ENCODE results near the gene DCUN1D3.

DNA sequence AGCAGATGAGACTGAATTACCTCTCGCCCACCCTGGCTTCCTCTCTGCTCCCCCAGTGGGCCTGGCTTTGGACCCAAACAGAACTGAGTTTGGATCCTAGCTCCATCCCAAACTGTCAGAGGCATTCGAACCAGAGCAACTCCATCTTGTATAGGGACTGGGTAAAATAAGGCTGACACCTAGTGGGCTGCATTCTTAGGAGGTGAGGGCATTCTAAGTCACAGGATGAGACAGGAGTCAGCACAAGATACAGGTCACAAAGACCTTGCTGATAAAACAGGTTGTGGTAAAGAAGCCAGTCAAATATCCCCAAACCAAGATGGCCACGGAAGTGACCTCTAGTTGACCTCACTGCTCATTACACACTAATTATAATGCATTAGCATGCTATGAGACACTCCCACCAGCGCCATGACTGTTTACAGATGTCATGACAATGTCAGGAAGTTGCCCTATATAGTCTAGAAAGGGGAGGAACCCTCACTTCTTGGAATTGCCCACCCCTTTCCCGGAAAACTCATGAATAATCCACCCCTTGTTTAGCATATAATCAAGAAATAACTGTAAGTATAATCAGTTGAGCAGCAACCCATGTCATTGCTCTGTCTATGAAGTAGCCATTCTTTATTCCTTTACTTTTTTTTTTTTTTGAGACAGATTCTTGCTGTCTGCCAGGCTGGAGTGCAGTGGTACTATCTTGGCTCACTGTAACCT, 44.9 kb upstream of the DCUN1D3 start:
- TF ChIP-seq MYC (IDR thresholded peaks at IDR 0.05; ENCODE audit: low read depth, low read length) (no peak), POLR2A (IDR thresholded peaks at IDR 0.05; ENCODE audit: low read depth, low read length) (no peak), POLR2AphosphoS5 (IDR thresholded peaks at IDR 0.05; ENCODE audit: insufficient read depth, low read depth, low read length) (no peak), EZH2 (IDR thresholded peaks at IDR 0.05; ENCODE audit: borderline replicate concordance, low read depth, low read length, severe bottlenecking) (no peak)
- TF ChIP-seq, protein P1, sequence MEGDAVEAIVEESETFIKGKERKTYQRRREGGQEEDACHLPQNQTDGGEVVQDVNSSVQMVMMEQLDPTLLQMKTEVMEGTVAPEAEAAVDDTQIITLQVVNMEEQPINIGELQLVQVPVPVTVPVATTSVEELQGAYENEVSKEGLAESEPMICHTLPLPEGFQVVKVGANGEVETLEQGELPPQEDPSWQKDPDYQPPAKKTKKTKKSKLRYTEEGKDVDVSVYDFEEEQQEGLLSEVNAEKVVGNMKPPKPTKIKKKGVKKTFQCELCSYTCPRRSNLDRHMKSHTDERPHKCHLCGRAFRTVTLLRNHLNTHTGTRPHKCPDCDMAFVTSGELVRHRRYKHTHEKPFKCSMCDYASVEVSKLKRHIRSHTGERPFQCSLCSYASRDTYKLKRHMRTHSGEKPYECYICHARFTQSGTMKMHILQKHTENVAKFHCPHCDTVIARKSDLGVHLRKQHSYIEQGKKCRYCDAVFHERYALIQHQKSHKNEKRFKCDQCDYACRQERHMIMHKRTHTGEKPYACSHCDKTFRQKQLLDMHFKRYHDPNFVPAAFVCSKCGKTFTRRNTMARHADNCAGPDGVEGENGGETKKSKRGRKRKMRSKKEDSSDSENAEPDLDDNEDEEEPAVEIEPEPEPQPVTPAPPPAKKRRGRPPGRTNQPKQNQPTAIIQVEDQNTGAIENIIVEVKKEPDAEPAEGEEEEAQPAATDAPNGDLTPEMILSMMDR (IDR thresholded peaks at IDR 0.05; ENCODE audit: extremely low read depth in 1 of 2, insufficient read depth in 1 of 2, low read depth in 1 of 2, low read length in 2 of 2) = no peak

Data from endothelial cell of umbilical vein (primary cell).